Breast epithelium (tissue), 4 donors: ENCODE results near the gene AHCYL2. TPM values are rescaled to one million over a fixed set of nuclear protein-coding genes. Genes with fewer than 3 reads are reported as not detected.

Source experiments
- DNase-seq, 2 donors: peaks; one replicate each; pipeline ENCODE4 v3.0.0-alpha.2; 2019; ENCODE audit warnings: low spot score in 2 of 2
- H3K27ac ChIP-seq, 2 donors: fragments of 200-600 bp; sonication (generic) in 1 of 2; one replicate each; pipeline ENCODE4 v1.5.1; 2016 to 2019; ENCODE audit warnings: mild to moderate bottlenecking in 1 of 2
- H3K27me3 ChIP-seq, 2 donors: fragments of 200-600 bp; sonication (generic) in 1 of 2; one replicate each; pipeline versions ENCODE4 v1.5.1 to v1.6.0; 2017 to 2019; ENCODE audit warnings: control low read depth in 1 of 2, mild to moderate bottlenecking in 1 of 2
- H3K36me3 ChIP-seq: fragments of 200-600 bp; one replicate; pipeline ENCODE4 v1.5.1; 2019
- H3K4me1 ChIP-seq, 2 donors: fragments of 200-600 bp; sonication (generic); one replicate each; pipeline ENCODE4 v1.5.1; 2016 to 2019; ENCODE audit warnings: control low read depth in 1 of 2
- H3K4me3 ChIP-seq, 3 donors: fragments of 200-600 bp; sonication (generic); 1 replicate in 2 of 3; 2 replicates in 1 of 3; pipeline ENCODE4 v1.5.1; 2016 to 2019; ENCODE audit warnings: mild to moderate bottlenecking in 3 of 3, moderate library complexity in 2 of 3
- H3K9me3 ChIP-seq, 2 donors: fragments of 200-600 bp; sonication (generic) in 1 of 2; one replicate each; pipeline ENCODE4 v1.5.1; 2016 to 2019; ENCODE audit warnings: control low read depth in 1 of 2
- POLR2A ChIP-seq: fragments of 450-650 bp; IDR thresholded peaks from one replicate; pipeline ENCODE4 v1.6.1; 2016; ENCODE audit warnings: antibody characterized with exemption, mild to moderate bottlenecking, moderate library complexity
- POLR2AphosphoS5 ChIP-seq, 3 donors: sonication (generic); formaldehyde crosslinking; IDR thresholded peaks; one replicate each; pipeline ENCODE4 v1.6.1; 2017; ENCODE audit warnings: antibody characterized with exemption in 3 of 3
- intact Hi-C: fragments of 100-400 bp; cut with DNase I; formaldehyde crosslinking; loops from one replicate; pipeline ENCODE4 v1.15.1; 2023; ENCODE audit warnings: low total_unique reads
- total RNA-seq, 3 donors: library from RNA; depleted of rRNA; stranded (reverse); fragments of >200 nt; gene quantifications; one replicate each; pipeline ENCODE4 v1.1.0, GENCODE V29; 2016
- TF ChIP-seq, protein P1 (sequence below), 3 donors: fragments of 450-650 bp; IDR thresholded peaks; one replicate each; pipeline ENCODE4 v1.5.1; 2016 to 2017; ENCODE audit warnings: antibody characterized with exemption in 3 of 3, mild to moderate bottlenecking in 3 of 3, moderate library complexity in 3 of 3

AHCYL2 gene
- total RNA-seq, 3 donors from 2014 or later: 19.0 to 24.7 (median 21.8) TPM

DNA sequence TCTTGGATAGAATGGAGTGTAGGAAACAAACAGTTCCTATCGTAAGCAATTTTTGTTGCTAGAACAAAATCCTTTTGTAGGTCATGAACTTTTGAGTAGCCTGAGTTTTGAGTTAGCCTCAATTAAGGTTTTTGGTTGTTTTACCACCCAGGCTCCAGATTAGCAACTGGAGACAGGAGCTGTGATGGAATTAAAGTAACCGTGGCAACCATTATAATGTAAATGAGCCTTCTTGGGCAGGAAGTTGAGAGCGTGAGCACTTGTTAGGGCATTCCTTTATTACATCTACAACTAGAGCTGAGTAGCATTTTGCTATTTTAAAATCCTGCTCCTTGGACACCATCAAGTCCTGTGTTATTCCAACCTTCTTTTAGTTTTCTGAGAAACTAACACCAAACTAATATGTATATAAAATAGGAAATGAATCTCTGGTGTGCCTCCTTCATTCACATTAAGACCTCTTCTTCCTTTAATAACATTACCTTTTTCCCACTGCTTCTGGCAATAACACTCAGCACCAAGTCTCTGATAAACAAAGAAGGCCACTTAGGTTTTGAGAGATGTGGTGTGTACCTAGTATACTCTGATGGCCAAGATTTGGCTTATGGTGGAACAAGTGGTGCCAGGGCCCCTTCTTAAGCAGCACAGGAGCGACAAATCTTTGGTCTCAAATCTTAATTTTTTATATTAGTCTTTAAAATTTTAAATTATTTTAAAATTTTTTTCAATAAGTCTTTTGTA, 34.0 kb downstream of the AHCYL2 start:
- TF ChIP-seq, protein P1, sequence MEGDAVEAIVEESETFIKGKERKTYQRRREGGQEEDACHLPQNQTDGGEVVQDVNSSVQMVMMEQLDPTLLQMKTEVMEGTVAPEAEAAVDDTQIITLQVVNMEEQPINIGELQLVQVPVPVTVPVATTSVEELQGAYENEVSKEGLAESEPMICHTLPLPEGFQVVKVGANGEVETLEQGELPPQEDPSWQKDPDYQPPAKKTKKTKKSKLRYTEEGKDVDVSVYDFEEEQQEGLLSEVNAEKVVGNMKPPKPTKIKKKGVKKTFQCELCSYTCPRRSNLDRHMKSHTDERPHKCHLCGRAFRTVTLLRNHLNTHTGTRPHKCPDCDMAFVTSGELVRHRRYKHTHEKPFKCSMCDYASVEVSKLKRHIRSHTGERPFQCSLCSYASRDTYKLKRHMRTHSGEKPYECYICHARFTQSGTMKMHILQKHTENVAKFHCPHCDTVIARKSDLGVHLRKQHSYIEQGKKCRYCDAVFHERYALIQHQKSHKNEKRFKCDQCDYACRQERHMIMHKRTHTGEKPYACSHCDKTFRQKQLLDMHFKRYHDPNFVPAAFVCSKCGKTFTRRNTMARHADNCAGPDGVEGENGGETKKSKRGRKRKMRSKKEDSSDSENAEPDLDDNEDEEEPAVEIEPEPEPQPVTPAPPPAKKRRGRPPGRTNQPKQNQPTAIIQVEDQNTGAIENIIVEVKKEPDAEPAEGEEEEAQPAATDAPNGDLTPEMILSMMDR (IDR thresholded peaks at IDR 0.05): no peak
- TF ChIP-seq POLR2AphosphoS5 (IDR thresholded peaks at IDR 0.05): no peak
- no peak for TF ChIP-seq POLR2A
- intact Hi-C loops: no loop called here
- Histone ChIP-seq H3K27me3 (no peaks in the 10 kb centered on the region), H3K4me1 (no peaks in the 10 kb centered on the region), H3K9me3 (no peaks in the 10 kb centered on the region), H3K27ac (no peak overlapping the region), H3K36me3 (no peaks in the 10 kb centered on the region), H3K4me3 (no peak overlapping the region)
- no peak for DNase-seq

DNA sequence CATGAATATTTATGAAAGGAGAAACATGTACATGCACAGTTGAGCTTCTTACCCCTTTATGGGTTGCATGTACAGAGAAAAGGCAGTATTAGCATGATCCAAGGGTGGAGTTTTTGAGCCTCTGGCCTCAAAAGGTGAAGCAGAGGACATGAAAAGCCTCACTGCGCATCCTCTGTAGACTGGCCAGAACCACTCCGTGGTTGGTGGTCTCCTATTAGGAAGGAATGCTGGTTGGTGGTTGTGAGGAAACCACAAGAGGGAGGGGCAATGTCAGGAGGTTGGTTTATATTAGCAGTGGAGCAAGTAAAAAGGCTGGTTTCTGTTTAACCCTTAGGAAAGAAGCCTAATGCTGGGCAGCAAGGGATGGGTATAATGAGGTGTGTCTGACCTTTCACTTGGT, 37.5 kb downstream of the AHCYL2 start:
- intact Hi-C loops: no loop called here
- H3K36me3 ChIP-seq: no peaks in the 10 kb centered on the region
- no peak overlapping the region for H3K27ac ChIP-seq
- no peaks in the 10 kb centered on the region for H3K4me1 ChIP-seq
- no peaks in the 10 kb centered on the region for H3K9me3 ChIP-seq
- no peaks in the 10 kb centered on the region for H3K27me3 ChIP-seq
- TF ChIP-seq POLR2A (no peak), POLR2AphosphoS5 (IDR thresholded peaks at IDR 0.05) (no peak)
- TF ChIP-seq, protein P1 (IDR thresholded peaks at IDR 0.05): no peak
- H3K4me3 ChIP-seq: no peak overlapping the region
- no peak for DNase-seq

DNA sequence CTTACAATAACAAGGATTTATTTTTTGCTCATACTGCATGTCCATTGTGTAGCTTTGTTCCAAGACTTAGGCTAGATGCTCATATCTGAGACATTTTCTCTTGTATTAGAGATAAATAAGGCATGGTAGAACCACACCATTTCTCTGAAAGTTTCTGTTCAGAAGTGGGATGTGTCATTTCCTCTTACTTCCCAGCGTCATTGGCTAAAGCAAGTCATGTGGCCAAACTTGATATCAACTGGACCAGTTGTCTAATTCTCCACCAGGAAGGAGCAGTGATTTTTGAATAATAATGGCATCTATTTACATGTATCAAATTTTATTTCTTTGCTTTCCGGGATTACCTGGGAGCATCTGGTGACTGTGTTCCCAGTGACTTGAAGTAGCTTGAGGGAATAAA, 38.3 kb downstream of the AHCYL2 start:
- no peaks in the 10 kb centered on the region for H3K4me1 ChIP-seq
- no peaks in the 10 kb centered on the region for H3K36me3 ChIP-seq
- H3K27ac ChIP-seq: no peak overlapping the region
- intact Hi-C loops: no loop called here
- H3K4me3 ChIP-seq: no peak overlapping the region
- no peaks in the 10 kb centered on the region for H3K27me3 ChIP-seq
- no peak for TF ChIP-seq POLR2A
- TF ChIP-seq POLR2AphosphoS5 (IDR thresholded peaks at IDR 0.05): no peak
- TF ChIP-seq, protein P1 (IDR thresholded peaks at IDR 0.05): no peak
- no peaks in the 10 kb centered on the region for H3K9me3 ChIP-seq
- no peak for DNase-seq

DNA sequence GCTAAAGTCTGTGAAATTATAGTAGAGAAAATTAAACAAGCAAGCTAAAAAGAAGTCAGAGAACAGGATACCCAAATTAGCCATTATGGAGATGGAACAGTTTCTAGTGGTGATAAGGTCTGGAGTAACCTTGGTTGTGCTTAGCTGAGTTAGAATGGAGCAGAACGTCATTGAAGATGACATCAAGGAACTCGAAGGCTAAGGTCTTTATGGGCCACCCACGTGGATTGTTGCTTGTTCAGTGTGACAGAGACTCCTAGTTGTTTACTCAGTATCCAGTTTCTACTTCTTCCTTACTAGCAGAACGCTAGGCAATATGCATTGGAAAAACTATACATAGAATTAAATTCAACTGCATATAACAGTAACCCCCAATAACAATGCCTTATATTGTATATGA, 39.7 kb downstream of the AHCYL2 start:
- no peak overlapping the region for H3K4me3 ChIP-seq
- intact Hi-C loops: no loop called here
- H3K27me3 ChIP-seq: no peaks in the 10 kb centered on the region
- no peaks in the 10 kb centered on the region for H3K9me3 ChIP-seq
- H3K27ac ChIP-seq: no peak overlapping the region
- TF ChIP-seq, protein P1 (IDR thresholded peaks at IDR 0.05): no peak
- TF ChIP-seq POLR2A (no peak), POLR2AphosphoS5 (IDR thresholded peaks at IDR 0.05) (no peak)
- H3K4me1 ChIP-seq: no peaks in the 10 kb centered on the region
- H3K36me3 ChIP-seq: no peaks in the 10 kb centered on the region
- DNase-seq: no peak

DNA sequence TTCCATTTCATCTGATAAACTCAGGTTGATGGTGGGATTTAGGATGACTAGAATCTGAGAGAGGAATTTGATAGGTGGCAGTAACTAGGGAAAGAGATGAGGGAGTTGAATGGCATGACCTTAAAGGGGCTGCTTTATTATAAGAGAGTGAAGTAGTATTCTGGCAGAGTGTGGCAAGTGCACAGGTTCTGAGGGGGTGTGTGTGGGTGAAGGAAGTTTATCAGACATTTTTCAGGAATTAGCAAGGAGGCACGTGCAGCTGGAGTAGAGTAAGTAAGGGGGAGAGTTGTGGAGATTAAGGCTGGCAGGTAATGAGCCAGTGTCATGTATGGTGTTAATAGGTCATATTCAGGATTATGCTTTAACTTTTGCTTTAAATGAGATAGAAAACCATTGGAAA, 40.5 kb downstream of the AHCYL2 start:
- H3K27ac ChIP-seq: no peak overlapping the region
- no peak overlapping the region for H3K4me3 ChIP-seq
- TF ChIP-seq POLR2AphosphoS5 (IDR thresholded peaks at IDR 0.05) (no peak), POLR2A (no peak)
- TF ChIP-seq, protein P1 (IDR thresholded peaks at IDR 0.05): no peak
- H3K36me3 ChIP-seq: no peaks in the 10 kb centered on the region
- H3K27me3 ChIP-seq: no peaks in the 10 kb centered on the region
- DNase-seq: no peak
- H3K9me3 ChIP-seq: no peaks in the 10 kb centered on the region
- H3K4me1 ChIP-seq: no peaks in the 10 kb centered on the region
- intact Hi-C loops: no loop called here
